Measurements from ENCODE around the gene DNM1L.
"Not testable (repeated sequence)": the region's sequence is repeated elsewhere in the genome, so short reads cannot be mapped to it uniquely, and the experiment has no call there.

GRCh38 chr12:32725308-32725707, 46.2 kb downstream of the DNM1L start:
- TF ChIP-seq, protein P1, sequence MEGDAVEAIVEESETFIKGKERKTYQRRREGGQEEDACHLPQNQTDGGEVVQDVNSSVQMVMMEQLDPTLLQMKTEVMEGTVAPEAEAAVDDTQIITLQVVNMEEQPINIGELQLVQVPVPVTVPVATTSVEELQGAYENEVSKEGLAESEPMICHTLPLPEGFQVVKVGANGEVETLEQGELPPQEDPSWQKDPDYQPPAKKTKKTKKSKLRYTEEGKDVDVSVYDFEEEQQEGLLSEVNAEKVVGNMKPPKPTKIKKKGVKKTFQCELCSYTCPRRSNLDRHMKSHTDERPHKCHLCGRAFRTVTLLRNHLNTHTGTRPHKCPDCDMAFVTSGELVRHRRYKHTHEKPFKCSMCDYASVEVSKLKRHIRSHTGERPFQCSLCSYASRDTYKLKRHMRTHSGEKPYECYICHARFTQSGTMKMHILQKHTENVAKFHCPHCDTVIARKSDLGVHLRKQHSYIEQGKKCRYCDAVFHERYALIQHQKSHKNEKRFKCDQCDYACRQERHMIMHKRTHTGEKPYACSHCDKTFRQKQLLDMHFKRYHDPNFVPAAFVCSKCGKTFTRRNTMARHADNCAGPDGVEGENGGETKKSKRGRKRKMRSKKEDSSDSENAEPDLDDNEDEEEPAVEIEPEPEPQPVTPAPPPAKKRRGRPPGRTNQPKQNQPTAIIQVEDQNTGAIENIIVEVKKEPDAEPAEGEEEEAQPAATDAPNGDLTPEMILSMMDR (IDR thresholded peaks at IDR 0.05): not testable (repeated sequence)
- not testable (repeated sequence) for TF ChIP-seq POLR2A (IDR thresholded peaks at IDR 0.05)

Data from body of pancreas (tissue), 4 donors.